GM21360 (cell line): Measurements from ENCODE around the gene HEG1.

Experiments used
- ATAC-seq: cut with Tn5 transposase; IDR thresholded peaks from one replicate; pipeline ENCODE4 v1.9.1; 2021; ENCODE audit warnings: mild to moderate bottlenecking, moderate library complexity; ENCODE audit not compliant: unreplicated experiment

HEG1 gene

DNA sequence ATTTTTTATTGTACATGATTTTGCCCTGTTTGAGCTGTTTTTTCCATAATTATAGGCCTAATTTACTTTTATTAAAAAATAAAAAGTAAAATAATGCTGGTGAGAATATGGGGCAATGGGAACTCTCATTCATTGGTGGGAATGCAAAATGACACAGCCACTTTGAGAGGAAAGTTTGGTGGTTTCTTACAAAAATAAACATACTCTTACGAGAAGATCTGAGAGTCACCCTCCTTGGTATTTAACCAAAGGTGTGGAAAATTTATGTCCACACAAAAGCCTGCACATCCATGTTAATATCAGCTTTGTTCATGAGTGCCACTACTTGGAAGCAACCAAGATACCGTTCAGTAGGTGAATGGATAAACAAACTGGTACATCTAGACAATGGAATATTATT, 131.1 kb downstream of the HEG1 start:
- no peak for ATAC-seq

GRCh38 chr3:124923833-124924232, 132.0 kb downstream of the HEG1 start:
- no peak for ATAC-seq

GRCh38 chr3:124920718-124921117, 135.1 kb downstream of the HEG1 start:
- ATAC-seq = no peak

DNA sequence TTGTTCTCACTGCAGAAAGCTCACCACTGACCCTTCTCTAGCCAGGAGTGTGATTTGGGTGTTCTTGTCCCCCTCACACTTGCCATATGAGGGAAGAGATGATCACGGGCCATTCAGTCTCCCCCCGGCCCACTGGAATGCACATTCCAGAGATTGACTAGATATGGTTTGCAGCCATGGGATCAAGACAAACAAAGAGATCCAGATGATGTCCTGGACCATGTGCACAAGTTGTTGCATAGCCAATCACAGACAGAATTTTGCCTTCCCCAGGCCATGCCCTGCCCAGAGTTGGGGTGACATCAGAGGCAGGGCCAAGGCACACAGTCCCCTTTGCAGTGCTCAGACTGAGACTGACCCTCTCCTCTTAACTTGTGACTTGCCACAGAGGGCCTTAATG, 136.0 kb downstream of the HEG1 start:
- ATAC-seq = no peak

DNA sequence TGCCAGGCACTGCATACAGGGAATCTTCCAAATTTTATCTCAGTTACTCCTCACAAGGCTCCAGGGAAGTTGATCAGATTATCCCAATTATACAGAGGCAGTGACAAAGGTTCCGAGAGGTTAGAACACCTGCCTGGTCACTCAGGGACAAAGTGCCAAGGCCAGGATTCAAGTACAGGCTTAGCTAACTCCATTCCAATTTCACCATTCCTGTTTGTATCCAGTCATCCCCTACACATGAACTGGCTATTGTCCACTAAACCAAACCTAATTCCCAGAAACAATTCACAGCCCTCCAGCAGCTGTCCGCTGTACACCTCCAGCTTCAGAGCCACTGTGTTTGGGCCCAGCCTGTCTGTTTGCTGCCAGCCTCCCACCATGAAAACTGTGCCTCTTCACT, 137.3 kb downstream of the HEG1 start:
- ATAC-seq = no peak

DNA sequence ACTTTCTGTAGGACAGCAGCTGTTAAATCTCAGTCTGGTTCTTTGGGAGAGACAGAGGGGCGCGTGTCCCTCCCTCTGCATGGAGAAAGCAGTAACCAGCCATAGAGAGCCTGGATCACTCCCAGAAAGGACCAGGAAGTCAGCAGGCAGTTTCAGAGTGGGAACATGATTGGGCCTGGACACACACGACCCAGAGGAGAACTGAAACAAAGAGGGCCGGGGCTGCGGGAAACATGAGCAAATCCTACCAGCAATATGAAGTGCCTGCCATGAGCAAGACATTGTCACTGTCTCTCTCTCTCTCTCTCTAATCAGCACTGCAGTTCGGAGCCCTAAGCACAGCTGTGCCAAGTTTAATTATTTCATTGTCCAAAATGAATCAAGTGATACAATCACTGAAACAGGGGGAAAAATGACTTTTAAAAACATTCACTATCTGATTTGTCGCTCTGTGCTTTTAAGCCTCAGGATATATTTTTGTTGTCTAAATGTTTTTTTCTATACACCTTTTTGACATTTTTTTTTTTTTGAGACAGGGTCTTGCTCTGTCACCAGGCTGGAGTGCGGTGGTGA, 138.9 kb downstream of the HEG1 start:
- no peak for ATAC-seq
